Left lobe of liver (tissue), 2 donors: ENCODE measurements around the gene COQ8B. TPM values are rescaled to one million over a fixed set of nuclear protein-coding genes. Genes with fewer than 3 reads are reported as not detected.
A peak's percentile ranks its signal among the peaks of the same experiment; 100 is the strongest.

ENCODE experiments used
- ATAC-seq: fragments of 200-7000 bp; cut with Tn5 transposase; one replicate; pipeline ENCODE4 v1.9.1; 2020; ENCODE audit warnings: mild to moderate bottlenecking, moderate library complexity
- DNase-seq: peaks from one replicate; pipeline ENCODE4 v3.0.0-alpha.2; 2020; ENCODE audit warnings: low spot score
- total RNA-seq: library from RNA; stranded (reverse); gene quantifications from one replicate; pipeline ENCODE4 v1.2.1, GENCODE V29; 2021
- donor health status: DM: no; HTN: no; CAD: no; lungs with moderate emphysema.
- donor health status: DM: no; HTN: yes; CAD: no.

Gene COQ8B
- total RNA-seq, 1 donor from 2014 or later = 43.5 TPM

- ATAC-seq (peak; percentile 59), DNase-seq (peak; percentile 92)
These were observed 2.2 kb upstream of the COQ8B start for GRCh38 chr19:40718774-40719391.

- ATAC-seq (no peak), DNase-seq (peak; percentile 58)
These were observed 1.4 kb upstream of the COQ8B start for GRCh38 chr19:40717880-40718773.

- peak; percentile 79 for DNase-seq
- peak; percentile 25 for ATAC-seq
These were observed 716 bp upstream of the COQ8B start for GRCh38 chr19:40717325-40717879.

- DNase-seq (no peak), ATAC-seq (no peak)
These were observed 630 bp downstream of the COQ8B start for GRCh38 chr19:40716031-40716481.

- DNase-seq (peak; percentile 93), ATAC-seq (peak; percentile 68)
These were observed 2.0 kb downstream of the COQ8B start for GRCh38 chr19:40714441-40715299.

GRCh38 chr19:40713939-40714338 lies 2.7 kb downstream of the COQ8B start:
- ATAC-seq (no peak), DNase-seq (no peak)

- DNase-seq (no peak), ATAC-seq (no peak)
These were observed 6.9 kb downstream of the COQ8B start for GRCh38 chr19:40709817-40710216.

- no peak for DNase-seq
- ATAC-seq = no peak
These were observed 9.1 kb downstream of the COQ8B start for GRCh38 chr19:40707615-40708014.

- ATAC-seq = no peak
- DNase-seq = no peak
These were observed 10.6 kb downstream of the COQ8B start for GRCh38 chr19:40705950-40706619.

- DNase-seq (no peak), ATAC-seq (no peak)
These were observed 11.4 kb downstream of the COQ8B start for GRCh38 chr19:40705362-40705651.

GRCh38 chr19:40704491-40705361 lies 12.0 kb downstream of the COQ8B start:
- DNase-seq = no peak

GRCh38 chr19:40703029-40703755 lies 13.5 kb downstream of the COQ8B start:
- DNase-seq = no peak

More at GRCh38 chr19:40704491-40705361, 12.0 kb downstream of the COQ8B start:
- no peak for ATAC-seq

GRCh38 chr19:40702337-40703012 lies 14.2 kb downstream of the COQ8B start:
- ATAC-seq (peak; percentile 51), DNase-seq (no peak)

More at GRCh38 chr19:40703029-40703755, 13.5 kb downstream of the COQ8B start:
- ATAC-seq = no peak

- ATAC-seq = no peak
- DNase-seq = no peak
These were observed 14.9 kb downstream of the COQ8B start for GRCh38 chr19:40701758-40702157.

- DNase-seq (no peak), ATAC-seq (no peak)
These were observed 16.6 kb downstream of the COQ8B start for GRCh38 chr19:40700083-40700482.

GRCh38 chr19:40697007-40697406 lies 19.7 kb downstream of the COQ8B start:
- ATAC-seq = no peak
- DNase-seq = no peak

- ATAC-seq (peak; percentile 55), DNase-seq (no peak)
These were observed 20.8 kb downstream of the COQ8B start for GRCh38 chr19:40695881-40696280.

GRCh38 chr19:40693896-40694295 lies 22.8 kb downstream of the COQ8B start:
- DNase-seq (no peak), ATAC-seq (no peak)
